Sigmoid colon (tissue), 3 donors: ENCODE results near the gene BHLHE41.

Experiments used
- POLR2A ChIP-seq, 2 donors: fragments of 450-650 bp; IDR thresholded peaks; one replicate each; pipeline ENCODE4 v1.6.1; 2016; ENCODE audit warnings: antibody characterized with exemption in 2 of 2, mild to moderate bottlenecking in 2 of 2, moderate library complexity in 2 of 2
- TF ChIP-seq, protein P1 (sequence below), 4 experiments: fragments of 450-650 bp in 3 of 4; fragments of 200-600 bp in 1 of 4; IDR thresholded peaks; one replicate each; pipeline ENCODE4 v1.5.1; 2016 to 2019; ENCODE audit warnings: antibody characterized with exemption in 4 of 4, mild to moderate bottlenecking in 3 of 4, moderate library complexity in 2 of 4

DNA sequence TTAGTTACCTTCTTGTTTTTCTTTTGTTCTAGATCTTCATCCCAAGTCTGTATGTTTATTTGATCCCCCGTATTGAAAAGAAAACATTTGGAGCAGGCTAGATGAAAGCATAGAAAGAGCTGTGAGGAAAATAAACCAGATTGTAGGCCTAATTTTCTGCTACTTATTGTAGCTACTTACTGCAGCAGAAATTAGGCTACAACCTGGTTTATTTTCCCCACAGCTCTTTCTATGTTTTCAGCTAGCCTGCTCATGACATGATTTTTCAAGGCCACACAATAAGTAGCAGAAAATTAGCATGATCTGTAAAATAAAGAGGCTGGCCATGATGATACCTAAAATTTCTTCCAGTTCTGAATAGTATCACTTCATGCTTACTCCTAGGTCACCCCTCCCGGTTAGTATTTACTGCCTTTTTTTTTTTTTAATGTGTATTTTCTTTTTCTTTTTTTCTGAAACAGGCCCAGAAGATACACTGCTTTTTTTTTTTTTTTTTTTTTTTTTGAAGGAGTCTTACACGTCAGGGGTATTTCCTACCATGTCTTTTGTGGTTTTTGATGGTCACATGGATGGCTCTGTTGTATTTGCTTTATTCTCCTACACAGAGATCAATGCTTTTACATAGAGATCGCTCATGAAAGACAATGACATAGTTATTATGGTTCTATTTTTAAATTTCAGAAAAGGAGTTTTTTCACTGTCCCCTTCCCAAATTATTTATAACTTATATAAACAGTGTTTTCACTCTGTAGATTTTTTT, 32.3 kb downstream of the BHLHE41 start:
- no peak for TF ChIP-seq POLR2A (IDR thresholded peaks at IDR 0.05)
- TF ChIP-seq, protein P1, sequence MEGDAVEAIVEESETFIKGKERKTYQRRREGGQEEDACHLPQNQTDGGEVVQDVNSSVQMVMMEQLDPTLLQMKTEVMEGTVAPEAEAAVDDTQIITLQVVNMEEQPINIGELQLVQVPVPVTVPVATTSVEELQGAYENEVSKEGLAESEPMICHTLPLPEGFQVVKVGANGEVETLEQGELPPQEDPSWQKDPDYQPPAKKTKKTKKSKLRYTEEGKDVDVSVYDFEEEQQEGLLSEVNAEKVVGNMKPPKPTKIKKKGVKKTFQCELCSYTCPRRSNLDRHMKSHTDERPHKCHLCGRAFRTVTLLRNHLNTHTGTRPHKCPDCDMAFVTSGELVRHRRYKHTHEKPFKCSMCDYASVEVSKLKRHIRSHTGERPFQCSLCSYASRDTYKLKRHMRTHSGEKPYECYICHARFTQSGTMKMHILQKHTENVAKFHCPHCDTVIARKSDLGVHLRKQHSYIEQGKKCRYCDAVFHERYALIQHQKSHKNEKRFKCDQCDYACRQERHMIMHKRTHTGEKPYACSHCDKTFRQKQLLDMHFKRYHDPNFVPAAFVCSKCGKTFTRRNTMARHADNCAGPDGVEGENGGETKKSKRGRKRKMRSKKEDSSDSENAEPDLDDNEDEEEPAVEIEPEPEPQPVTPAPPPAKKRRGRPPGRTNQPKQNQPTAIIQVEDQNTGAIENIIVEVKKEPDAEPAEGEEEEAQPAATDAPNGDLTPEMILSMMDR (IDR thresholded peaks at IDR 0.05) = no peak
